ENCODE measurements around the gene PCGF6.
"Not testable (repeated sequence)": the region's sequence is repeated elsewhere in the genome, so short reads cannot be mapped to it uniquely, and the experiment has no call there.

PCGF6 gene

GRCh38 chr10:103281753-103282152 is 69.2 kb downstream of the PCGF6 start:
- Mint-ChIP-seq H3K9me3 (peaks cover 5% of the 10 kb centered on the region), H3K36me3 (ENCODE audit: low read depth) (peaks cover 3% of the 10 kb centered on the region), H3K4me3 (no peak overlapping the region), H3K4me1 (ENCODE audit: low read depth) (peaks cover 7% of the 10 kb centered on the region), H3K27ac (no peak overlapping the region), H3K27me3 (ENCODE audit: low read depth) (peaks cover 55% of the 10 kb centered on the region)

- Mint-ChIP-seq H3K36me3 (ENCODE audit: low read depth) (peaks cover 3% of the 10 kb centered on the region), H3K4me1 (ENCODE audit: low read depth) (peaks cover 11% of the 10 kb centered on the region), H3K9me3 (peaks cover 5% of the 10 kb centered on the region), H3K27ac (no peak overlapping the region), H3K4me3 (no peak overlapping the region), H3K27me3 (ENCODE audit: low read depth) (peaks cover 63% of the 10 kb centered on the region)
These were observed 70.4 kb downstream of the PCGF6 start for GRCh38 chr10:103280506-103280905.

GRCh38 chr10:103280031-103280430 is 70.9 kb downstream of the PCGF6 start:
- H3K27ac Mint-ChIP-seq = no peak overlapping the region
- H3K27me3 Mint-ChIP-seq (ENCODE audit: low read depth) = peaks cover 67% of the 10 kb centered on the region
- H3K4me1 Mint-ChIP-seq (ENCODE audit: low read depth) = peaks cover 11% of the 10 kb centered on the region
- H3K9me3 Mint-ChIP-seq = peaks cover 5% of the 10 kb centered on the region
- H3K4me3 Mint-ChIP-seq = no peak overlapping the region
- peaks cover 3% of the 10 kb centered on the region for H3K36me3 Mint-ChIP-seq (ENCODE audit: low read depth)

DNA sequence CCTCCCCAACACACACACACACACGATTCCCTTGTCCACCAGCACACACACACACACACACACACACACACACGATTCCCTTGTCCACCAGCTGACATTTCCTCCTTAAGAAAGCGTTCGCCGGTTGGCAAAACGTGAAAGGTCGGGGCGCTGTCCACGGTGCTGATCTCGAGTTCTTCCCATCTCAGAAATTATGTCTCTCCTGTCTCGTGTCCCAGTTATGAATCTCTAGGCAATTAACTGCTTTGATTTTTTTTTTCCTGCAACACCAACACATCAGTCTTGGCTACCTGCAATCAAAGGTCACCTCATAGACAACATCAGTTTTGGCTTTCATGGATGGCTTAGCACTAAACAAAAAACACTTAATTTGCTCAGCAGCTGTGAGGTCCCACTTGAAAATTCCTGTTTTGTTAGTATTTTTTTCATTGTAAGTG is 72.1 kb downstream of the PCGF6 start:
- Mint-ChIP-seq H3K36me3 (ENCODE audit: low read depth) (peaks cover 3% of the 10 kb centered on the region), H3K27ac (peak overlapping the region; percentile 41), H3K4me3 (peak overlapping the region; percentile 65), H3K4me1 (ENCODE audit: low read depth) (peaks cover 11% of the 10 kb centered on the region), H3K9me3 (peaks cover 5% of the 10 kb centered on the region), H3K27me3 (ENCODE audit: low read depth) (peaks cover 68% of the 10 kb centered on the region)

- no peak overlapping the region for H3K27ac Mint-ChIP-seq
- H3K36me3 Mint-ChIP-seq (ENCODE audit: low read depth) = peaks cover 3% of the 10 kb centered on the region
- H3K4me1 Mint-ChIP-seq (ENCODE audit: low read depth) = peaks cover 11% of the 10 kb centered on the region
- H3K27me3 Mint-ChIP-seq (ENCODE audit: low read depth) = peaks cover 68% of the 10 kb centered on the region
- H3K4me3 Mint-ChIP-seq = peak overlapping the region; percentile 4
- peaks cover 5% of the 10 kb centered on the region for H3K9me3 Mint-ChIP-seq
These were observed 72.5 kb downstream of the PCGF6 start for GRCh38 chr10:103278537-103278823.

DNA sequence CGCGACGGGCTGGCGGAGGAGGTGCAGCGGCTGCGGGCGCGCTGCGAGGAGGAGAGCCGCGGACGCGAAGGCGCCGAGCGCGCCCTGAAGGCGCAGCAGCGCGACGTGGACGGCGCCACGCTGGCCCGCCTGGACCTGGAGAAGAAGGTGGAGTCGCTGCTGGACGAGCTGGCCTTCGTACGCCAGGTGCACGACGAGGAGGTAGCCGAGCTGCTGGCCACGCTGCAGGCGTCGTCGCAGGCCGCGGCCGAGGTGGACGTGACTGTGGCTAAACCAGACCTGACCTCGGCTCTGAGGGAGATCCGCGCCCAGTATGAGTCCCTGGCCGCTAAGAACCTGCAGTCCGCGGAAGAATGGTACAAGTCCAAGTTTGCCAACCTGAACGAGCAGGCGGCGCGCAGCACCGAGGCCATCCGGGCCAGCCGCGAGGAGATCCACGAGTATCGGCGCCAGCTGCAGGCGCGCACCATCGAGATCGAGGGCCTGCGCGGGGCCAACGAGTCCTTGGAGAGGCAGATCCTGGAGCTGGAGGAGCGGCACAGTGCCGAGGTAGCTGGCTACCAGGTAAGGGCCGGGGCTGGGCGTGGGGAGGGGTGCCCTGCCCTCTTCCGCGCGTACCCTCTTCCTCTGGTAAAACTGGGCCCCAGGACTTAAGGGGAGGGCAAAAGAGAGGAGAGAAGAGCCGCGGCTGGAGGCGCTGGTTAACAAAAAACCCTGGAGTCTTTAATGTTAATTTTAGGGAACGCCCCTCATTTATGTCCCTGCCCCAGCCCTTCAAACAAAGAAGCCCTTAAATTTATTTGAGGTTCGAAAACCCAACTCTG is 73.0 kb downstream of the PCGF6 start:
- peaks cover 62% of the 10 kb centered on the region for H3K27me3 Mint-ChIP-seq (ENCODE audit: low read depth)
- peaks cover 5% of the 10 kb centered on the region for H3K9me3 Mint-ChIP-seq

GRCh38 chr10:103276896-103277712 is 73.8 kb downstream of the PCGF6 start, which contains the start of gene INA:
Gene INA, plus strand, starts transcription at chr10:103277138. Its CDS starts 74 bp downstream, at chr10:103277212.
- peaks cover 11% of the 10 kb centered on the region for H3K4me1 Mint-ChIP-seq (ENCODE audit: low read depth)
- no peak within 1 kb of the TSS for H3K27ac Mint-ChIP-seq
- H3K4me3 Mint-ChIP-seq = peak within 1 kb of the TSS; percentile 63
- H3K27me3 Mint-ChIP-seq (ENCODE audit: low read depth) = peaks cover 58% of the 10 kb centered on the region
- peaks cover 5% of the 10 kb centered on the region for H3K9me3 Mint-ChIP-seq
- H3K36me3 Mint-ChIP-seq (ENCODE audit: low read depth) = peaks cover 3% of the 10 kb centered on the region

More for the DNA sequence above, 73.0 kb downstream of the PCGF6 start:
- H3K4me1 Mint-ChIP-seq (ENCODE audit: low read depth) = peaks cover 11% of the 10 kb centered on the region
- peaks cover 3% of the 10 kb centered on the region for H3K36me3 Mint-ChIP-seq (ENCODE audit: low read depth)
- H3K27ac Mint-ChIP-seq = no peak overlapping the region
- peak overlapping the region; percentile 4 for H3K4me3 Mint-ChIP-seq

DNA sequence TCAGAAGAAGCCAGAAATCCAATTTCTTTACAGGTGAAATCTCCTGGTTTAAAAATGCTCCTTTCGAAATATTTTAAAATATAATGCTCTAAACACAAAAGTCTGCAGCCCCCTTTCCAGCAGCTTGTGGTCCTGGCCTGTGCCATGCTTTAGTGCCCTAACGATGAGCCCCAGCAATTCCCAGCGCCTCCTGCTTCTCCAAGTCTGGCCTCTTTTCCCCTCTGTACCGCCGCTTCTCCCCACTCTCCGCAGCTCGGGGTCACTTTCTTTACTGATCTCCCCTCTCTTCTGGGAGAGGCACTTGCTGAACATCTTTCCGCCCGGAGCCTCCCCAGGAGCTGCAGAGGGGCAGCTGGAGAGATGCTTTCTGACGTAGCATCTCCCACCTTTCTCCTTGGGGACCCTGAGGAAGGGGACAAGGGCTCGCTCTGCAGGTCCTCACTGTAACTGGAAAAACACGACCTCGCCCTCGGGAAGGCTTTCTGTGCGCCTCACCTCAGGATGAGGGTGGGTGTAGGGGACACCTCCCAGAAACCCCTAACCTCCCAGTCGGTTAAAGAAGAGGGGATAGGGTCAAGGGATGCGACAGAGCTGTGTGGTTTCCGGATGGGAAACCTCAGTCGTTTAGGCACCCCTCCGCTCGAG is 74.6 kb downstream of the PCGF6 start:
- peak overlapping the region; percentile 63 for H3K4me3 Mint-ChIP-seq
- peaks cover 55% of the 10 kb centered on the region for H3K27me3 Mint-ChIP-seq (ENCODE audit: low read depth)
- peaks cover 11% of the 10 kb centered on the region for H3K4me1 Mint-ChIP-seq (ENCODE audit: low read depth)
- H3K27ac Mint-ChIP-seq = no peak overlapping the region
- peaks cover 5% of the 10 kb centered on the region for H3K9me3 Mint-ChIP-seq
- peaks cover 3% of the 10 kb centered on the region for H3K36me3 Mint-ChIP-seq (ENCODE audit: low read depth)

GRCh38 chr10:103273041-103273441 is 77.9 kb downstream of the PCGF6 start:
- peaks cover 7% of the 10 kb centered on the region for H3K4me1 Mint-ChIP-seq (ENCODE audit: low read depth)
- H3K27ac Mint-ChIP-seq = no peak overlapping the region
- no peak overlapping the region for H3K4me3 Mint-ChIP-seq
- H3K27me3 Mint-ChIP-seq (ENCODE audit: low read depth) = peaks cover 37% of the 10 kb centered on the region
- no peaks in the 10 kb centered on the region for H3K9me3 Mint-ChIP-seq
- H3K36me3 Mint-ChIP-seq (ENCODE audit: low read depth) = no peaks in the 10 kb centered on the region

DNA sequence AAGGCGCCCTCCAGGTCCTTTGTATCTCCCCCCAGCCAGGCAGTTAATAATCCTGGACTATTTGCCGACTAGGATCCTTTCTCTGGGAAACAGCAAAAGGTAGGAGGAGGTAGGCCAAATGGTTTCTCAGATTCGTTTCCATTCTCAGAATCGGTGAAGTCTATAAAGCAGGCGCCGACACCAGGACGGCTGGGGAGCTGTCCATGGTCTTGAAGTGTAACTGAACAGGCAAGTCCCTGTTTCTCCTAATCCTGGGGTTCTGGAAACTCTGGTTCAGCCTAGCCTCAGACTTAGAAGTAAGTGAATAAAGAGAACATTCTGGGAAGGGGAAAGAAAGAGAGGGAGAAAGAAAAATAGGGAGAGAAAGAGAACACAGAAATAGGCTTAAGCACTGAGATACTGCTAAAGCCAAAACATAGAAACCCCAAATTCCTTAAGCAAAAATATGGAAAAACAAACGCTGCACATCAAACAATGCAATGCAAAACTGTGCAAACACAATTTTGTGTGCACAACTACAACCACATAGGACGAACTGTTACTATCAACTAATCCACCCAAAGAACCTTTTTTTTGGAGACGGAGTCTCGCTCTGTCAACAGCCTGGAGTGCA is 85.1 kb downstream of the PCGF6 start:
- Mint-ChIP-seq H3K27ac (no peak overlapping the region), H3K27me3 (ENCODE audit: low read depth) (peaks cover 23% of the 10 kb centered on the region), H3K4me3 (no peak overlapping the region), H3K4me1 (ENCODE audit: low read depth) (peaks cover 1% of the 10 kb centered on the region), H3K9me3 (peaks cover 4% of the 10 kb centered on the region), H3K36me3 (ENCODE audit: low read depth) (no peaks in the 10 kb centered on the region)

DNA sequence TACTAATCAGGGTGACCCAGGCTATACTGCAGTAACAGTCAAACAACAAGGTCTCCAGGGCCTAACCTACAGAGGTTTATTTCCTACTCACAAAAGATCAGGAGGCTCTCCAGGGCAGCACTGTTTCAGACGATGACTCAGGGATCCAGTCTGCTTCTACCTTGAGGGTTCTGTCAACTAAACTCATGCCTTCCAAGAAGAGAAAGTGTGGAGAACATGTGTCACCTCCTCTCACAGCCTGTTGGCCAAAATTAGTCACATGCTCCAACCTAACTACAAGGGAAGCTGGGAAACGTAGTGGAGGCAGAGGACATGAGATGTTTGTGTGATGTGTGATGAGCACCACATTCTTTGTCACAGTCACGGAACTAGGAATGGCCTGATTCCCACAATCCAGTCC is 88.7 kb downstream of the PCGF6 start:
- H3K36me3 Mint-ChIP-seq (ENCODE audit: low read depth) = no peaks in the 10 kb centered on the region
- peaks cover 21% of the 10 kb centered on the region for H3K9me3 Mint-ChIP-seq
- peaks cover 15% of the 10 kb centered on the region for H3K27me3 Mint-ChIP-seq (ENCODE audit: low read depth)
- H3K4me1 Mint-ChIP-seq (ENCODE audit: low read depth) = peaks cover 1% of the 10 kb centered on the region
- no peak overlapping the region for H3K27ac Mint-ChIP-seq
- no peak overlapping the region for H3K4me3 Mint-ChIP-seq

DNA sequence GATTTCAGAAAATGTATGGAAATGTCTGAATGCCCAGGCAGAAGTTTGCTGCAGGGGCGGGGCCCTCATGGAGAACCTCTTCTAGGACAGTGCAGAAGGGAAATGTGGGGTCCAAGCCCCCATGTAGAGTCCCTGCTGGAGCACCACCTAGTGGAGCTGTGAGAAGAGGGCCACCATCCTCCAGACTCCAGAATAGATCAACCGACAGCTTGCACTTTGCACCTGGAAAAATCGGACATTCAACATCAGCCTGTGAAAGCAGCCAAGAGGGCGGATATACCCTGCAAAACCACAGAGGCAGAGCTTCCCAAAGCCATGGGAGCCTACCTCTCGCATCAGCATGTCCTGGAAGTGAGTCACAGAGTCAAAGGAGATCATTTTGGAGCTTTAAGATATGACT is 91.0 kb downstream of the PCGF6 start:
- H3K27me3 Mint-ChIP-seq (ENCODE audit: low read depth) = peaks cover 7% of the 10 kb centered on the region
- H3K9me3 Mint-ChIP-seq = peaks cover 21% of the 10 kb centered on the region
- H3K4me3 Mint-ChIP-seq = no peak overlapping the region
- H3K27ac Mint-ChIP-seq = no peak overlapping the region
- H3K36me3 Mint-ChIP-seq (ENCODE audit: low read depth) = no peaks in the 10 kb centered on the region
- H3K4me1 Mint-ChIP-seq (ENCODE audit: low read depth) = peaks cover 3% of the 10 kb centered on the region

GRCh38 chr10:103258928-103259327 is 92.0 kb downstream of the PCGF6 start:
- H3K27me3 Mint-ChIP-seq (ENCODE audit: low read depth) = not testable (repeated sequence)

DNA sequence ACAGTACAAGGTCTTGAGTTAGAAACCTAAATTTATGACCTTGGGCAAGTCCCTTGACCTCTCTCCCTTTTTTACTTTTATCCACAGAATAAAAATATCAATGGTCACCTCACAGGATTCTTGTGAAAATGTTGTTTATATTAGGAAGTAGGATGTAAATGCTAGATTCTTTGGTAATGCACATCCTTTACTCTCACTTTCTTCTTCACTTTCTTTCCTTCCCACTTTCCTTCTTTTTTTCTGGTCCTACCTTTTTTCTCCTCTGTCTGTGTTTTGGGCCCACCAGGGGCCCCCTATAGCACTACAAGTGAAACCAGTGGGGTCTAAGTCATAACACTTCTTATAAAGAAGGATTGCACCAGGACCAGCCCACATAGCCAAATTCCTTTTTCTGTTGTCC is 93.1 kb downstream of the PCGF6 start:
- Mint-ChIP-seq H3K36me3 (ENCODE audit: low read depth) (no peaks in the 10 kb centered on the region), H3K27me3 (ENCODE audit: low read depth) (peaks cover 3% of the 10 kb centered on the region), H3K4me1 (ENCODE audit: low read depth) (peaks cover 4% of the 10 kb centered on the region), H3K27ac (no peak overlapping the region), H3K9me3 (peaks cover 21% of the 10 kb centered on the region), H3K4me3 (no peak overlapping the region)

More at GRCh38 chr10:103258928-103259327, 92.0 kb downstream of the PCGF6 start:
- not testable (repeated sequence) for H3K4me3 Mint-ChIP-seq; H3K27ac Mint-ChIP-seq; H3K36me3 Mint-ChIP-seq (ENCODE audit: low read depth); H3K4me1 Mint-ChIP-seq (ENCODE audit: low read depth)
- H3K9me3 Mint-ChIP-seq = peaks cover 21% of the 10 kb centered on the region
